GM18511 (cell line): Measurements from ENCODE around the gene KRT25.
"Not testable (repeated sequence)": the region's sequence is repeated elsewhere in the genome, so short reads cannot be mapped to it uniquely, and the experiment has no call there.

ENCODE experiments used
- ATAC-seq: cut with Tn5 transposase; IDR thresholded peaks from one replicate; pipeline ENCODE4 v1.9.1; 2021; ENCODE audit warnings: mild to moderate bottlenecking, moderate library complexity; ENCODE audit not compliant: unreplicated experiment

KRT25 gene

DNA sequence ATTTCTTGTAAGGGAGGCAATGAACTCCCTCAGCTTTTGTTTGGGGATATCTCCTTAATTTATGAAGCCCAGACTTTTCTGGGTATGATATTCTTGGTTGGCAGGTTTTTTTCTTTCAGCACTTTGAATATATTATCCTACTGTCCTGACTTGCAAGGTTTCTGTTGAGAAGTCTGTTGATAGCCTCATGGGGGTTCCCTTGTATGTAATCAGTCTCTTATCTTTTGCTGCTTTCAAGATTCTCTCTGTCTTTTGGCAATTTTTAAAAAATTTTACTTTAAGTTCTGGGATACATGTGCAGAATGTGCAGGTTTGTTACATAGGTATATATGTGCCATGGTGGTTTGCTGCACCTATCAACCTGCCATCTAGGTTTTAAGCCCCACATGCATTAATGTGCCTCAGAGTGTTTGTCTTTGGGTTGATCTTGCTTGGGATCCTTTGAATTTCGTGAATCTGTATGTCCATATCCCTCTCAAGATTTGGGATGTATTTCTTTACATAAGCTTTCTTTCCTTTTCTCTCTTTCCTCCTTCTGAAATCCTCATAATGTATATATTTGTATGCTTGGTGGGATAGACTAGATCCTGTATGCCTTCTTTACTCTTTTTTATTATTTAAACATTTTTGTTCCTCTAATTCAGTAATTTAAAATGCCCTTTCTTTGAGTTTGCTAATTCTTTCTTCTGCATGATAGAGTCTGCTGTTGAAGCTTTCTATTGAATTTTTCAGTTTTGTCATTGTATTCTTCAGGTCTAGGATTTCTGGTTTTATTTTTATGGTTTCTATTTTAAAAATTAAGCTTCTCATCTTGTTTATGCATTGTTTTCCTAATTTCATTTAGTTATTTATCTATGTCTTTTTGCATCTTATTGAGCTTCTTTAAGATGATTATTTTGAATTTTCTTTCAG is 5.2 kb upstream of the KRT25 start:
- ATAC-seq = no peak

DNA sequence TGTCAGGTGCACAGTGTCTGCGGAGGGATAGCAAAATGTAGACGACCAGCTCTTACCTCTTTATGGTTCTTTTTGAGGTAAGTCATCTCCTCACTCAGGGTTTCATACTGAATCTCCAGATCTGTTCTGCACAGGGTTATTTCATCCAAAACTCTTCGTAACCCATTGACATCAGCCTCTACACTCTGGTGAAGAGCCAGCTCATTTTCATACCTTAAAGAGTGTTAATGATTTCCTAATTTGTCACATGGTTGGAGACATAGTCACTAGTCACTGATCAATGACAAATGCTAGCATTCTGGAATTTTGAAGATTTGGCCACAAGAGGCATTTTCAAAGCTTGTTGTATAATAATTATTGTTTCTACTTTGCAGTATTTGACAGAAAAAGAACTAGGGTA is 1.3 kb downstream of the KRT25 start:
- ATAC-seq = no peak

- no peak for ATAC-seq
Measured at GRCh38 chr17:40751065-40751464, 4.1 kb downstream of the KRT25 start.

- no peak for ATAC-seq
Measured at GRCh38 chr17:40750391-40750790, 4.7 kb downstream of the KRT25 start.

GRCh38 chr17:40748666-40749065 is 6.5 kb downstream of the KRT25 start:
- ATAC-seq = not testable (repeated sequence)

DNA sequence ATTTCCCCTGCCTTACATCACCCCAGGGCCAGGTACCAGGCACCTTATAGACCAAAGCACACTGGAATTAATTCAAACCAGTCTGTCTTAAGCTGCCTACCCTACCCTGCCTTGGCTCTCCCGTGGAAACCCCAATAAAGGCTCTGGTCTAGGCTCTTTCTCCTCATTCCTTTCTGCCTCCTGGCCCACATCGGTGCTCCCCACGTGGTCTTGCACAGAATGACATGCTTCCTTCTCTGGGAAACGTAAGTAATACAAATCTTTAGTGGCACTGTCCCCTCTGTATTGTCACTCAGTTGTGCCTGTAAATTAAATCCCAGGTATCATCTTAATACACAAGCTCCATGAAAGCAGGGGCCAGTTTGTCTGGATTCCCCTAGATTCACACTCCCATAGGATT is 16.6 kb downstream of the KRT25 start:
- ATAC-seq = no peak

GRCh38 chr17:40735016-40735415 is 20.1 kb downstream of the KRT25 start:
- ATAC-seq = no peak

GRCh38 chr17:40734018-40734417 is 21.1 kb downstream of the KRT25 start:
- ATAC-seq = no peak

- ATAC-seq = no peak
Measured at GRCh38 chr17:40730970-40731369, 24.2 kb downstream of the KRT25 start.

DNA sequence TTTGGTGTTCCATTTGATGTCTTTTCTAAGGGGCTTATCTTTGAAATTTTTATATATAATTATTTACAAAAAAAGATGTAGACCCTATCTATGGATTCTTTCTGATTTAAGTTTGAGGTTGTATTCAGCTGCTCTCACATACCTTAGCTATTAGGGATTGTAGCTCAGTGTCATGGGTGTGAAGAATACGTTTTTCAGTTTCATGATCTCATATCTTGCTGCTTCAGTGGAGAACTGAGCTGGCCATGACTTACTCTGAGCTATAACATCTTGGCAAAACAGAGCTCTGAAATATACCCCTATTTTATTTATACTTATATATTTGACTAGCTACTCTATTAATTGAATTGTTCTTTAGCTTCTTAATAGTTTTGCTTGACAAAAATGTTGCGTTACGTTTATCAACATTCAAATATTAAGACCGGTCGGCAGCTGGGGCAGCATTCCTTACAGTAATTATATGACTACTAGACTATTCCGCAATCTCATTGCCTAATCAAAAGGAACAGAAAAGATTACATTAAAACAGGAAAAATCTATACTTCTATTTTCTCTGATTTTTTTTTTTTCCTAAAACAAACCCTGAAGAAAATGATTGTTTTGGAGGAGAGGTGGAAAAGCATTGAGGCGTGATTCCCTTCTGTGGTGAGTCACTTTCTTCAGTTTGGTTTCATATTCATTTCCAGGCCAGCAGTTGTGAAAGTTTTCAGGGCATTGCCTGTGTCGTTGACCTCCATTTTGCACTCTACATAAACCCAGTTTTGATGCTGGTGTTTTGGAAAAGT is 27.5 kb downstream of the KRT25 start:
- ATAC-seq = no peak

- ATAC-seq = no peak
Measured at GRCh38 chr17:40726919-40727318, 28.2 kb downstream of the KRT25 start.

GRCh38 chr17:40724656-40725055 is 30.5 kb downstream of the KRT25 start:
- no peak for ATAC-seq

- ATAC-seq = no peak
Measured at GRCh38 chr17:40722241-40722640, 32.9 kb downstream of the KRT25 start.

- ATAC-seq = no peak
Measured at GRCh38 chr17:40720899-40721298, 34.2 kb downstream of the KRT25 start.

DNA sequence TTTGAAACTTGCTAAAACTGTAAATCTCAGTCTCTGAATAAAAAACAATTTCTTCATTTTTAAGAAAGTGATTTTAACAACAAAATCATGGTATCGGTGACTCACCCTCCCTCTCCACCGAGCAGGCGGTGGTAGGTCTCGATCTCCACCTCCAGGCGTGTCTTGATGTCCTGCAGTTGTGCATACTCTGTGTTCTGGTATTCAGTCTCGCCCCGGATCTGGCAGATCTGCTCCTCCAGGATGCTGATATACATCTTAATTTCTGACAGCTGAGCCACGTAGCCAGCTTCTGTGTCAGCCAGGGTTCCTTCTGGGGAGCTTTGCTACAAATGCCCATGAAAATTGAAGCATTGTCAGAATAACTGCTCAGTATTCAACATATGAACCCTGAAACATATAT is 36.2 kb downstream of the KRT25 start:
- no peak for ATAC-seq

- no peak for ATAC-seq
Measured at GRCh38 chr17:40717776-40718175, 37.4 kb downstream of the KRT25 start.

- no peak for ATAC-seq
Measured at GRCh38 chr17:40714473-40714872, 40.7 kb downstream of the KRT25 start.

GRCh38 chr17:40707745-40708144 is 47.4 kb downstream of the KRT25 start:
- no peak for ATAC-seq

DNA sequence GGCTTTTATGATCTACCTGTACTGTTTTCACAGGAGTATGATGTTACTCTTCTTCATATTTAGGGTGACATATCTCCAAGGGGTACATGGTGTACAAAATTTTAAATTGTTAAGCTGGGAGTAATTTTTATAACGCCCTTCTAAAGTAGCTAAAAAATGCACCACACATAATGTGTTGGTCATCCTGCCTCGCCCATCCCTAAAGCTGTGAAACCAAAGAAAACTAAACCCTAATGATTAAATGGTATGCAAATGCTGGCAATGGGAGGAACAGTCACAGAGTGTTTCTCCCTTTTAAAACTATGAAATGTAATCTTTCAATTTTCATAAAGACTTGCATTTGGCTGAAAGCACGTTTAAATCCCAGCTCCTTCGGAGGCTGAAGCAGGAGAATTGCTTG is 49.5 kb downstream of the KRT25 start:
- ATAC-seq = no peak

DNA sequence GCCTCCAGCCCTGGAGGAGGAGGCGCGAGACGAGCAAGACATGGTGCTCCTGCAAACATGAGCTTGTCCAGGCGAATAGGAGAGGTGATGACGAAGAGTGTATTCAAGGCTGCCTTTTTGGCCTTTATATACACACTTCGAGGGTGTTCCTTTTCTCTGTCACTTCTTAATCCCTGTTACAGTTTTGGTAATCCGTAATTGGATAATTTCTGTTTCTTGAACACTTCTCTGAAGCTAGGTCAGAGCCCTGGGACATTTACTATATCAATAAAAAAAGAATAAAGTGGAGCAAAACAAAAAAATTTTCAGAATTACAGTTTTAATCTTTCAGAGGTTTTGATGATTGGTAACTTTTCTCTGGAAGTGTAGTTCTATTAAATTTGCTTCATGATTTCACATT is 51.5 kb downstream of the KRT25 start, which contains the start of gene KRT24:
TSS of gene KRT24 (minus strand) at position 101 of the 400 bp plus-strand sequence. CDS start at position 42, 59 bp downstream.
- no peak for ATAC-seq

DNA sequence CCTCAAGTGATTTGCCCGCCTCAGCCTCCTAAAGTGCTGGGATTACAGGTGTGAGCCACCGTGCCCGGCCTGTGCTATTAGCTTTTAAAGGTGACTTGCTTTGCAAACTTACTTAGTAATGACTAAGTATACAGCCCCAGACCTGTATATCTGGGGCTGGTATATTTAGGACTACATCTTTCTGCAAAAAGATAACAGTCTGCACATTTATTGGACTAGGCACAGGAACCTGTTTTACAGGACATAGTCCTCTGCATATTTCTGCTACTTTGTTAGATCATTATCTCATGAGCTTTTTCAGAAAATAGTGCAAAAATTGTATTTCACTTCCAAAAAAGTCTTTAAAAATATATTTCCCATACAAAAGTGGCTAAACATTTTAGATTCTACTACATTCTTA is 52.9 kb downstream of the KRT25 start:
- no peak for ATAC-seq

- no peak for ATAC-seq
Measured at GRCh38 chr17:40699853-40700252, 55.3 kb downstream of the KRT25 start.
